ENCODE data around the gene EPHA3.

The EPHA3 gene

DNA sequence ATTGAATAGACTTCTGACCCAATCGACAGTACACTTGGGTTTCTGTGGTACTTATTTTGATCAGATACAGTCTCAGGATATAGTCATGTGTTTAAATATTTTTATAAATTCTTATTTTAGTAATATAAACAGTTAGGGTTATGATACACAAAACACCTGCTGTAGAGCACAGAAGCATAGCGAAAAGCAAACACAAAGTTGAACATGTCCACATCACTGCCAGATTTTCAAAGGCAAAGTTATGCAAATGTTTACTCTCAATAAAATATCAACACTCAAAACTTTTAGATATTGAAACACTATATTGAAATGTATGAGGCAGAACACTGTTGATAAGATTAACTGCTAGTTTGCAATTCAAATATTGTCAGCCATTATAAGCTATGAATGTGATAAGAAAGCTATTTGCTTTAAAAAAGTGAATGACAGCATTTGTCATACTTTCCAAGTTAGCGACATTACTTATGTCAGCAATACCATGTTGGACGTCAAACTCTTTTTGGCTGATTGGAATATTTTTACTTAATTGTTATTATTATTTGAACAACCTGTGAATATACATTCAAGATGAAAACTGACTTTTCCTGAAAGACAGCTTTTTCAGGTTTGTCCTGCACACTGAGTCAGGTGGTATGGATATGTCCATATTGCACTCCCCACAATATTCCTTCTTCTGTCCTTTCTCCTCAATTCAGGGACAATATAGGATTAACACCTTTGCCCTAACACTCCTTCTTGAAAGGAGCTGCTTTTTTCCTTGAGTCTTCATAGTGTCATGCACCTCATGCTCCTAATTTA is 367.1 kb downstream of the EPHA3 start:
- no peak for DNase-seq

DNA sequence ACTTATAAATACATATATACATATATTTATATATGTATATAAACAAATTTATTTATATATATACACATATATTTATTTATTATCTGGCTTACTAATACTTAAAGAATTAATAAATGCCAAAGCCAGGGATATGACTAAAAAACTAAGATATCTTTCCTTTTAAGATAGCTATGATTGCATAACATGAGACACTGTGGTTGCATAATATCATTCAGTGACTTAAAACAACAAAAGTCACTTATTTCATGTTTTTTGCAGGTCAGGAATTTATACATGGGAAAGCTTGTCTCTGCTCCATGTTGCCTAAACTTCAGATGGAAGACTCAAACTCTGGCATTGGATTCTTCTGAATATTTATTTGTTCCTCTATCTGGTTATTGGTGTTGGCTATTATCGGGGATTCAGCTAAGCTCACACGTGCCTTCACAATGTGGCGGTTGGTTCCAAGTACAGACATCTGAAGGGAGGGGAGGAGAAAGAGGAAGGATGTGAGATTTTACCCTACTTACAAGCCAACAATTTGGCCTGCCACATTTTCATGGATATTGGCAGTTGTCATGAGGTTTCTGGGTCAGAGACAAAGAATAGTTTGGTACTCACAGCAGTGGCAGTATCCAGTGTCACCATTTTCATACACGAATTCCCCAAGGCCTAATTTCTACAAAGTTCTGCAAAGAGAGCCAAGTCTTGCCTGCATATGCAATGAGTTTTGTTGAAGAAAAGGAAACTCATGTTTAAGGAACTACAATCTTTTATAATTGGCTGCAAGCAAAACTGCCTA is 381.6 kb downstream of the EPHA3 start:
- no peak for DNase-seq

DNA sequence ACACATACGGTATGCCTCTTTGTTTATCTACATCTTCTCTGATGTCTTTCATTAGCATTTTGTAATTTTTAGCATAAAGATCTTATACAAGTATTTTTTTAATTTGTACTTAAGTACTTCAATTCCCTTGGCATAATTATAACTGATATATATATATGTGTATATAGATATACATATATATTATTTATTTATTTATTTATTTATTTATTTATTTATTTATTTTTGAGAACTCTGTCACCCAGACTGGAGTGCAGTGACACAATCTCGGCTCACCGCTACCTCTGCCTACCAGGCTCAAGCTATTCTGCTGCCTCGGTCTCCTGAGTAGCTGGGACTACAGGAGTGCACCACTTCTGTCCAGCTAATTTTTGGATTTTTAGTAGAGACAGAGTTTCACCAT is 382.7 kb downstream of the EPHA3 start:
- no peak for DNase-seq

DNA sequence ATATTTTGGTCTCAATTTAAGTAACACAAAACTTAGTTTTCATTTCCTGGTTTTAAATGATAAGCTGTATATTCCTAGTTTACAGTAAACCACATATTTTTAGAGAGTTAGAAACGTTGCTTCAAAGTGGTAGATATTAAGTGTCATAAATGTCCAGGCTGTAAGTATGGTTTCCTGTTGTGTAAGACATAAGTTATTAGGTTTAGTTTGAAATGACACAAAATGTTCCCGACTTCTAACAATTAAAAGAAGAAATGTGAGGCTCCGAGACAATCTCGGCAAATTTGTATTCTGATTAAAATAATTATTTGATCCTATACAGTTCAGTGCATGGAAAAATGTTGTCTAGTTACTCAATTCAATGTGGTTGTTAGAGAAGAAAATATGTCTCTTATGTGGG is 387.3 kb downstream of the EPHA3 start:
- no peak for DNase-seq

DNA sequence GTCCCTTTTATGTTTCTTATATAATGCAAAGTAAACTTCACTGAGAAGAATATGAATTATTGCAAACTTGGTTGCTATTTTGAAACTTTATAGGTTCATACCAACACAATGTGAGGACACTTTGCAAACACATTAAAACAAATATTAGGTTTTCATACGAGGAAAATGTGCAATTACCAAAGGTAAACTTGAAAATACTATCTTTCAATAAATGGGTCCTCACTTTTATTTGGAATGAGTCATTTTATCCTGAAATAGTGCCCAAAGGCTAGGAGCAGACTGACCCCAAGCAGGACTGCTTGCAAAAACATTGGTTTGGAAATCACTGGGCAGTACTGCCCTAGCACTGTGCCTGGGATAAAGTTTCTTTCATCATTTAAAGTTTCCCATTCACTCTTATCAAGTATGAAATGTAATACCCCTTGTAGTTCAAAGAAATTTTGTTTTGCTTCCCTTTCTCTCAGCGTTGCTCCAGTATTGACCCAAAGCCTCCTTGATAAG is 396.5 kb downstream of the EPHA3 start:
- no peak for DNase-seq

DNA sequence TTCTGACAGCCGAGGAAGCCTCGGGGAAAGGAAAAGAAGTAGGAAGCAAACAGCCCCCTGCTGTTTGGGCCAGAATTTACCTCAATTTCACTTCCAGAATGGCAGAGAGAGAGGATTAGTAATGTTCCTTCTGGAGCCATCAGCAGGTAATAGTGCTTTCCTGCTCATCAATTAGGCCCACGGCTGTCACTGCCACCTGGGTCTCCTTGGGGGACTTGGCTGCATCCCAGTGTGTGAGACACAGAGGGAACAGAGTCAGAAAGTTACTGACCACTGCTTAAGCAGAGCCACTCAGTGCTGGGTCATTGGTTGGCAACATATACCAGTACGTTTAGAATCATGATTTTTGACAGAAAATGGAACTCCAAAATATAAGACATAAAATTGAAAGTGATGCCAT is 397.0 kb downstream of the EPHA3 start:
- DNase-seq = no peak

DNA sequence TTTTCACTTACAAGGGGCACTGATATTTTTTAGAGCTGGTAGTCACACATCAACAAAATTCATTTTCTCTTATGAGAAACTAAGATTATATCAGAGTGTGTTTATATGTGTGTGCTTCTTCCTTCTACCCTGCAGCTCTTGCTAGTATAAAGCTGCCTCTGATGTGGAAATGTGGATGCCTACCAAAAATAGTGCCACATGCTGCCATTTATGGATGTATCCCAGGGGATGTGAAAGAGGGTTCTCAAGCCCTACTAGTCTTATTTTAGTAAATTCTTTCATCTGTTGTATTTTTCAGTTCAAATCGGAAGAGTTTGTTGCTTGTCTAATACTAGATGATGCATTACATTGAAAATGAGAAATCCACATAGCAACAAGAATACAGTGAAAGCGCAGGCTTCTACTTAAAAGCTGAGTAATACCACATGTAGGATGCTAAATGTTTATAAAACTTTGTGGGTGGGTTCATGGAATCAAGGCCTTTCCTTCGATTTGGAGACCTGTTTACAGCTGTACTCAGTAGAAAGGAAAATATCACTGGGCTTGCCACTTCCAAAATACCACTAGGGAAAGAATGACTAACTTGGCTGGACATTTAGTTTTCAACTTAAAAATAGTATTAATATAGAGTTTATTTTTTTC is 399.2 kb downstream of the EPHA3 start:
- no peak for DNase-seq

DNA sequence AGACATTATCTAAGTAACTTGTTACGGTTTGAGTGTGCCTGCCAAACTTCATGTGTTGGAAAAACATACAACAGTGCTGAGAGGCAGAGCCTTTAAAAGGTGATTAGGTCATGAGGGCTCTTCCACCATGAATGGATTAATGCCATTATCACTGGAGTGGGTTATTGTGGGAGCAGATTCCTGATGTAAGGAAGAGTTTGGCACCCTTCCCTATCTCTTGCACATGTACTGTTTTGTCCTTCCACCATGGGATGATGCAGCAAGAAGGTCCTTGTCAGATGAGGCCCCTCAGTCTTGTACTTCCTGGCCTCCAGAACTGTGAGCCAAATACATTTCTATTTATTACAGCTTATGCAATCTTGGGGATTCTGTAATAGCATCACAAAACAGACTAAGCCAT is 413.9 kb downstream of the EPHA3 start:
- DNase-seq = no peak

DNA sequence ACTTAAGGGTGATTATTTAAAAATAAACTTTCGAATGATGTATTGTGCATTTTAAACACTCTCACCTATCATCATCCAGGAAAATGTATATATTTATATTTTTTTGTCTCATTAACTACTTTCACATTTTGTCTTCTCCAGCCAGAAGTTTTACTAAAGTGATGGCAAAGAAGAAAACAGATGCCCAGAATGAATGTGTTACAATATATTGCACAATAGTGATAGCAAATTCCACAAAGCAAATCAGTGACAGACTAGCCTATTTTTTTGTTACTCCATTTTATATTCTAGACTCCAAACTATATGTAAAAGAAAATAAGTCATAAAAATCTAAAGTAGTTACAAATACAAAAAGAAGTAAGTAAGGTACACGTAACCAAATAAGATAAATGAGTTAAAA is 414.7 kb downstream of the EPHA3 start:
- no peak for DNase-seq

DNA sequence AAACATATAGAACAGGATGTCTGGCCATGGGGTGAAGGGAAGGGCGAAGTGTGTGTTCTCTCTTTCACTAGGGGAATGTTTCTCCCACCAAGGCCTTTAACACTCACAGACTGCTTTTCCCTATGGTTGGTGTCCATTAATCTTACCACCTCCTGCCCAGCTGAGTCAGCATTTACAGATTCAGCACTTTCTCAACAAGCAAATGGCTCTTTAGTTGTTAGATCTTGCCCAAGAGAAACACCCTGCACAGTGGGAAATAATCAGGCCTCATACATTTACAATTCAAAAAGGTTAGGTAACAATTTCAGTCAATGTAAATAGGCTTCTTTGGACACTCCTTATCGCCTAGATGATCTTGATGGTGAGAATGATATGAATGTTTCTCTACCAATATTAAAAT is 418.2 kb downstream of the EPHA3 start:
- DNase-seq = no peak

DNA sequence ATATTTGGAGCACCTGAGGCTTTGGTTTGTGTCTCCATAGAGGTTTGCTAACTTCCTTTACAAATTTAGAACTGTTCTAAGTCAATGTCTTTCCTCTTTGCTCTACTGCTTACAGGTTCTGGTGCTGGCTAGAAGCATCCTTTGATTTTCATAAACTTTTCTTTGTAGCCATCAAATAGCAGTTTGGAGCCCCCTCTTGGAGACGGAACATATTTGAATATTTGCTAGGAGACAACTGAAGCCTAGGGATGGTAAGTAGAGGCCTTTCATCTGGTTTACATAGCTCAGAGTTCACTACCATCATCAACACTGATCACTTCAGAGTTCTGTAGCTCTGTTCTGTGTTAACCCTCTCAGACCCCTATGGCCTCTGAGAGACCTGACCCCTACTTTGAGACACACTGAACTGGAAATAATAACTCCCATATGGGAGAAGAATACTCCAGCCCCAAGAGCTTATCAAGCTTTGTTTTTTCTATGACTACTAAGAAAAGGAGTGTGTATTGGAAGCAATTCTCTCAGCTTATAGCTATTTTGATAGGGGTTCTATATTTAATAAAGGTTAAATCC is 420.4 kb downstream of the EPHA3 start:
- no peak for DNase-seq
